Cardiac fibroblast (primary cell): Measurements from ENCODE around the gene WDR47.

Experiments
- DNase-seq, 2 donors: peaks; one replicate each; pipeline versions ENCODE4 v3.0.0 to v3.0.0-alpha.2; 2010; ENCODE audit warnings: low read depth in 2 of 2
- H3K4me3 ChIP-seq, 2 donors: replicated peaks in 1 of 2; 1 replicate in 1 of 2; 2 replicates in 1 of 2; pipeline ENCODE4 v1.5.1; 2011; ENCODE audit warnings: low read depth in 2 of 2, low read length in 2 of 2, mild to moderate bottlenecking in 2 of 2, moderate library complexity in 1 of 2
- TF ChIP-seq, protein P1 (sequence below): IDR thresholded peaks from one replicate; pipeline ENCODE4 v1.5.1; 2011; ENCODE audit warnings: low read depth, mild to moderate bottlenecking, low read length, inconsistent platforms

Gene WDR47

GRCh38 chr1:108925920-108926319 lies 116.0 kb downstream of the WDR47 start:
- no peak for DNase-seq
- H3K4me3 ChIP-seq = no peak overlapping the region
- TF ChIP-seq, protein P1, sequence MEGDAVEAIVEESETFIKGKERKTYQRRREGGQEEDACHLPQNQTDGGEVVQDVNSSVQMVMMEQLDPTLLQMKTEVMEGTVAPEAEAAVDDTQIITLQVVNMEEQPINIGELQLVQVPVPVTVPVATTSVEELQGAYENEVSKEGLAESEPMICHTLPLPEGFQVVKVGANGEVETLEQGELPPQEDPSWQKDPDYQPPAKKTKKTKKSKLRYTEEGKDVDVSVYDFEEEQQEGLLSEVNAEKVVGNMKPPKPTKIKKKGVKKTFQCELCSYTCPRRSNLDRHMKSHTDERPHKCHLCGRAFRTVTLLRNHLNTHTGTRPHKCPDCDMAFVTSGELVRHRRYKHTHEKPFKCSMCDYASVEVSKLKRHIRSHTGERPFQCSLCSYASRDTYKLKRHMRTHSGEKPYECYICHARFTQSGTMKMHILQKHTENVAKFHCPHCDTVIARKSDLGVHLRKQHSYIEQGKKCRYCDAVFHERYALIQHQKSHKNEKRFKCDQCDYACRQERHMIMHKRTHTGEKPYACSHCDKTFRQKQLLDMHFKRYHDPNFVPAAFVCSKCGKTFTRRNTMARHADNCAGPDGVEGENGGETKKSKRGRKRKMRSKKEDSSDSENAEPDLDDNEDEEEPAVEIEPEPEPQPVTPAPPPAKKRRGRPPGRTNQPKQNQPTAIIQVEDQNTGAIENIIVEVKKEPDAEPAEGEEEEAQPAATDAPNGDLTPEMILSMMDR = no peak
